UCSD-AML1 (cell line): Measurements from ENCODE around the gene ITGAV.

Experiments
- DNase-seq: peaks from one replicate; lab custom pipeline; 2025; ENCODE audit not compliant: unreplicated experiment; lab: John Stamatoyannopoulos, UW

ITGAV gene

DNA sequence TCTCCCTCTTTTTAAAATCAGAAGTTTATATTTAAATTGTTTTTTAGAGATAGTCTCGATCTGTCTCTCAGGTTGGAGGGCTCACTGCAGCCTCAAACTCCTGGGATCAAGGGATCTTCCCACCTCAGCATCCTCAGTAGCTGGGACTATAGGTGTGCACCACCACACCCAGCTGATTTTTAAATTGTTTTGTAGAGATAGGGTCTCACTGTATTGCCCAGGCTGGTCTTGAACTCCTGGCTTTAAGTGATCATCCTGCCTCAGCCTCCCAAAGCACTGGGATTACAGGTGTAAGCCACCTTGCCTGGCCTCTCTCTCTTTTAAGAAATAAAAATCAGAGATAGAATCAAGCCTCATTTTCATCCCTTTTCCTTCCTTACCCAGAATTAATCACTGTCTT is 126.1 kb downstream of the ITGAV start:
- DNase-seq, result no peak

DNA sequence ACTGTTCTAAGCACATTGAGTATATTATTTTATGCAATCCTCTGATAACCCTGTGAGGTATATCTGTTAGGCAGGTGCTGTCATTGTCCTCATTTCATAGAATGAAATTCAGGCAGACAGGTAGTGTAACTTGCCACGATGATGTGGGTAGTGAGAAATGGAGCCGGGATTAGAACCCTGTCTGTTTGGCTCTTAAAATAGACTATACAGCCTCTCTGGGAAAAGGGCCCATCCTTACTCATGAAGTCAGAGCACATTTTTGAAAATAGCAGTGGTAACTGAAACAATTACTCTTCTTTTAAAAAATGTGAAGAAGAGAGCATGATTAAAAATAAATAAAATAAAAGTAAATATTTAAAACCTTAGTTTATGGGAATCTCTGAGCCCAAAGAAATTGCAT is 127.0 kb downstream of the ITGAV start:
- DNase-seq, result no peak

DNA sequence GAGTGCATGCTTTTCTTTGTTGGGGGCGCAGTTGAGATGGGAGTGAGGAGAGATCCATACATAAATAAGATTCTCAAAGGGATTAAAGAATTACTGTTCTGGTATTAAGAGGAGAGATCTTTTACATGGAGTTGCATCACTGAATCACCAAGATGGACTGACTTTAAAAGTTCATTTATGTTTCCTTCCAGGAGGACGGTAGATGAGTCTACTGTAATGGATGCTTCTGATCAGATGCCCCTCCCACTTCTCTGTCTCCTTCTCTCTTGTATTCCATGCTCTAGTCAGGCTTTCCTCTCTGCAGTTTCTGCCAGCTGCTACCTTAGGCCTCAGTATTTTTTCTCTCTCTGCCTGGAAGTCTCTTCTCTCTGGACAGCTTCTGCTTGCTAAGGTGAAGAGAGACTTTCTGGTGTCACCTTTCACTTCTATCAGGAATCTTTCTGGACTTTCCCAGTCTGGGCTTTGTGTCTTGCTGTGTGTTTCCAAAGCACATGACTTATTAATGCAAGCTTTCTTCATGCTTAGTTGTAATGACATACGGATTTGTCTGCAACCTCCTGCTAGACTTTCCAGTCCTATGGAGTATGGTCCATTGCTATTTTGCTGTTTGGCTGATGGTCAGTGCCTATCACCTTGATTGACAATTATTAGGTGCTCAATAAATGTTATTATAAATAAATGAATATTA is 127.6 kb downstream of the ITGAV start:
- no peak for DNase-seq

DNA sequence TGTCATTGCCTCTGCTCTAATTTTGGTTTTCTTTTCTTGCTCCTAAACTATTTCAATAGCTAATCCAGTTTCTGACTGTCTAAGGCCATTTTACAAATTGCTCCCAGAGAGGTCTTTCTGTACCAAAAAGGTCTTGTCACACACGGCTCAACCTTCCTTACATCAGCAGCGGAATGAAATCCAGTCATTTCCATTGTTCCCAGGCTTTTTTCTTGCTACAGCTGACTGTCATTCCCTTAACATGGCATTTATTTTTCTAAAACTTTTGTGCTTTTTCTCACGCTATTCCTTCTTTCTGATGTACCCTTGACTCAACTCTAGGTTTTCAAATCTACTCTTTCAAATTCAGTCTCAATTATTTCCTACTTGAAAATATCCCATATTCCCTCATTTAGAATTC is 128.3 kb downstream of the ITGAV start:
- no peak for DNase-seq

DNA sequence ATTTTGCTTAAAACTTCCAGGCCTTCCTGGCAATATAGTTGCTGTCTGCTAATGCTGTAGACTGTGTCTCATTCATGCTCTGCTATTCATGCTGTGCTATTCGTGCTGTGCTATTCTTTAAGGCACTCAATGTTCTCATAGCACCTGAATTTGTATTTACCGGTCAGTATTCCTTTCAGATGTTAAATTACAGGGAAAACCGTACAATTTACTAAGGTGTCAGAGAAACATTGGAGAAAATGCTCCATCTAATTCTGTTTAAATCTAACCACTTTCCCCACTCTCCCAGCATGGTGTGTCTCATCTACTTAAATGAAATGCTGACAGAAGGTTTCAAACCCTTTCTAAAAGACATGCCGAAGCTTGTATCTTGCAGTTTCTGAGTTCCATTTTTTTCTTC is 129.0 kb downstream of the ITGAV start:
- no peak for DNase-seq

DNA sequence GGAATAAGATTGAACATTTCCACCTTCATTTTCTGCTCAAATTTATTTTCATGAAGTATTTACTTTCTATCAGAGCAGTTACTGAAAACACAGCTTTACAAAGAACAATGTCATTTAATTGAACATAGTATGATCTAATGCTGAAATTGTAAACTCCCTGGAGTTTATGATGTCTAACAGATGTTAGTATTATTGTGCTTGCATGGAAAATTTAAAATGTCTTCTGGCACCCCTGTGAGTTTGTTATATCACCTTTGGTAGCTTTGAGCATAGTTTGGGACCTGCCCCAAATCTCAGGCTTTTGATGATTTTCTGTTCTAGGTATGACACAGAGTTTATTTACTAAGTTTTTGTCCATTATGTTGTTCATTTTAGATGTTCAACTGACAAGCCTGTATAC is 132.1 kb downstream of the ITGAV start:
- no peak for DNase-seq

DNA sequence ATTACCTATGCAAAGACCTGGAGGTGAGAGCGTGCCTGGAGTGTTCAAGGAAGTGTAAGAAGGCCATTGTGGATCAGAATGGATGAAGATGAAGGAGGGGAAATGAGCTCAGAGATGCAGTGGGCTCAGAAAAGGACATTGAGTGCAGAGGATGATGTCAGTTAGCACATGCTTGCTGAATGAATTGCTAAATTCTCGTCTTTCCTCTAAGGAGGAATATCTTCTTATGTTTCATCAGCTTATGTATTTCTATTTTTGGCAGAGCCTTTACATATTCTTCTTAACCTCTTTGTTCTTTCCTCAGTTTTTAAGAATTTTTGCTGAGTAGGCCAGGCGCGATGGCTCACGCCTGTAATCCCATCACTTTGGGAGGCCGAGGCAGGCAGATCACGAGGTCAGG is 134.9 kb downstream of the ITGAV start:
- DNase-seq, result no peak

DNA sequence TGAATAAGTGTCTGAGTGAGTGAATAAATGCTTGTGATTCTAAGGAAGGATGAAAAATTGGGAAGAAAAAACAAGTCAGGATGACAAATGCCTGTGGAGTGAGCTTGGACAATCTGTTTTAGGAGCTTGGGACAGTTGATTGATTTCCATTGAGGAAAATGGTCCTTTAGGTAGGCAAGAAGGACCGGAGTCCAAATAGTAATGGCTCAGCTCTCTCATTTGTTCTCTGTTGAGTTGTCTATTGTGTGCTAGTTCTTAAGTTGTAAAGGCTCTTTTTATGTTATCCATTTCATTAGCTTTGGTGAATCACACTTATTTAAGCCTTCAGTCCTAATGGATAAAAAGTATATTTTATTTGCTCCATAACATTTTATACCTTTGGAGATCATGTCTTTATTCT is 135.9 kb downstream of the ITGAV start:
- DNase-seq, result no peak

DNA sequence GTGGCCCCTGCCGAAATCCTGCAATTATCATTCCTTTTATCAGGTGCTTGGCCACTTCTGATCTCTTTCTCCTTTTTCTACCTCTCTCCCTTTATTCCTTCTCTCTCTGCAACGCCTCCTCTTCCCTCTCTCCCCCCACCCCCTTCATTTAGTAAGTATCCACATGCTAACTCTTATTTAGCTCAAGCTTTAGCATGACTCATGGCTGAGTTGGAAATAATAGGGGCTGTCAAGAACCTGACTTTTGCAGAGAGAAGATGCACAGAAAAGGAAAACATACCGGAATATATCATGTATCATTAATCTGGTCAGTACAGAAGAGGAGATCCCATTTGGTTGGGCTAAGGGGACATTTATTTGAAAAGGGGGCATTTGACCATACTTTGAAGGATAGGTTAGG is 137.1 kb downstream of the ITGAV start:
- DNase-seq, result no peak

DNA sequence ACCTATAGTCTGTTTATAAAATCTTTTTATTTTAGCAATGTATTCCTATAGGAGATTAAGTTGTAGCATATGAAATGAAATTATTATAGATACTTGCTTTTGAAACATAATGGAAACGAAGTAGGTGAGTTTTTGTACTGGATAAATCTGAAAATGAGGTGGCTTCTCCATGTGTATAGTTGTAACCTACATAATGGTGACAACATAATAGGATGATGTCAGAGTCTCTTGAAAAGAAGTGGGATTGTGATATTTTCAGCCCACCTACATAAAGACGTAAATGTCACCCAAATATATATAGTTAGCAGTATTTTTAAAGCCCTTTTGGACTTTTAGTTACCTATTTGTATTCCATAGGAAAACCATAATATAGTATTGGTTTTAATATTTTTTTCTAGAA is 138.8 kb downstream of the ITGAV start:
- no peak for DNase-seq
